ENCODE measurements around the gene TBKBP1. TPM values are rescaled to one million over a fixed set of nuclear protein-coding genes. Genes with fewer than 3 reads are reported as not detected.

Gene TBKBP1
- total and polyA plus RNA-seq, 9 of the 15 experiments (the other 6 are each of a cell fraction or from before 2014, with no cell fraction given), result 0.03 to 15.6 (median 6.8) TPM

DNA sequence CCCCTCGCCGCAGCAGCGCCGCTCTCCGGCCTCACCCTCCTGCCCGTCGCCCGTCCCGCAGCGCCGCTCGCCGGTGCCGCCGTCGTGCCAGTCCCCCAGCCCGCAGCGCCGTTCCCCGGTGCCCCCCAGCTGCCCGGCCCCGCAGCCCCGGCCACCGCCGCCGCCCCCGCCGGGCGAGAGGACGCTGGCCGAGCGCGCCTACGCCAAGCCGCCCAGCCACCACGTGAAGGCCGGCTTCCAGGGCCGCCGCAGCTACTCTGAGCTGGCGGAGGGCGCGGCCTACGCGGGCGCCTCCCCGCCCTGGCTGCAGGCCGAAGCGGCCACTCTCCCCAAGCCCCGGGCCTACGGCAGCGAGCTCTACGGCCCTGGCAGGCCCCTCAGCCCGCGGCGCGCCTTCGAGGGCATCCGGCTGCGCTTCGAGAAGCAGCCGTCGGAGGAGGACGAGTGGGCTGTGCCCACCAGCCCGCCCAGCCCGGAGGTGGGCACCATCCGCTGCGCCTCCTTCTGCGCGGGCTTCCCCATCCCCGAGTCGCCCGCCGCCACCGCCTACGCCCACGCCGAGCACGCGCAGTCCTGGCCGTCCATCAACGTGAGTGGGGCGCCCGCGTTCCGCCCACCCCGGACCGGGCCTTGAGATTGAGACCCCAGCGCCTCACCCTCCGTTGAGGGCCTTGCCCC is 15.0 kb downstream of the TBKBP1 start:
- ATAC-seq, result no peak
- H3K4me3 ChIP-seq, result no peak overlapping the region
- no peak overlapping the region for H3K9ac ChIP-seq (ENCODE audit: insufficient read depth in 1 of 2, low read depth in 2 of 2, low read length in 2 of 2)
- FAIRE-seq, result no peak
- ChIA-PET POLR2A (no interaction called here), CTCF (ENCODE audit: low intra/inter-chr PET ratio) (no interaction called here)
- no peak overlapping the region for H2AFZ ChIP-seq (ENCODE audit: low read depth, low read length)
- no TSS peak for BruUV-seq (replicated peaks)
- H4K20me1 ChIP-seq (replicated peaks; ENCODE audit: control insufficient read depth, insufficient read depth, low read length), result no peaks in the 10 kb centered on the region; the same call in 1 of the 2 replicates
- WGBS (ENCODE audit: insufficient coverage, low coverage, missing lambda C conversion rate), result 93% methylated on average over 22 of the region's 89 CpGs
- in situ Hi-C loops (cut with MboI) (no loop called here), intact Hi-C loops (cut with micrococcal nuclease) (no loop called here)
- DNase-seq (ENCODE audit: extremely low read depth in 1 of 4, low spot score in 3 of 4), result no peak
- TF ChIP-seq, protein P1, sequence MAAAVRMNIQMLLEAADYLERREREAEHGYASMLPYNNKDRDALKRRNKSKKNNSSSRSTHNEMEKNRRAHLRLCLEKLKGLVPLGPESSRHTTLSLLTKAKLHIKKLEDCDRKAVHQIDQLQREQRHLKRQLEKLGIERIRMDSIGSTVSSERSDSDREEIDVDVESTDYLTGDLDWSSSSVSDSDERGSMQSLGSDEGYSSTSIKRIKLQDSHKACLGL (CRISPR knock-in tag; IDR thresholded peaks at IDR 0.05; ENCODE audit: borderline replicate concordance, poor library complexity, severe bottlenecking), result no peak
- TF ChIP-seq ZNF764 (CRISPR knock-in tag; IDR thresholded peaks at IDR 0.05; ENCODE audit: low read depth) (no peak), MXI1 (IDR thresholded peaks at IDR 0.05; ENCODE audit: low read depth, low read length) (no peak), IFI16 (CRISPR knock-in tag; IDR thresholded peaks at IDR 0.05) (no peak), ZKSCAN1 (IDR thresholded peaks at IDR 0.05; ENCODE audit: low read depth, low read length) (no peak), ZSCAN32 (CRISPR knock-in tag; IDR thresholded peaks at IDR 0.05) (no peak), ZNF75A (CRISPR knock-in tag; IDR thresholded peaks at IDR 0.05) (no peak), HNRNPL (IDR thresholded peaks at IDR 0.05; ENCODE audit: low read depth, low read length) (peak; percentile 71; the same call in 1 of the 2 replicates)
- TF ChIP-seq, protein P2, sequence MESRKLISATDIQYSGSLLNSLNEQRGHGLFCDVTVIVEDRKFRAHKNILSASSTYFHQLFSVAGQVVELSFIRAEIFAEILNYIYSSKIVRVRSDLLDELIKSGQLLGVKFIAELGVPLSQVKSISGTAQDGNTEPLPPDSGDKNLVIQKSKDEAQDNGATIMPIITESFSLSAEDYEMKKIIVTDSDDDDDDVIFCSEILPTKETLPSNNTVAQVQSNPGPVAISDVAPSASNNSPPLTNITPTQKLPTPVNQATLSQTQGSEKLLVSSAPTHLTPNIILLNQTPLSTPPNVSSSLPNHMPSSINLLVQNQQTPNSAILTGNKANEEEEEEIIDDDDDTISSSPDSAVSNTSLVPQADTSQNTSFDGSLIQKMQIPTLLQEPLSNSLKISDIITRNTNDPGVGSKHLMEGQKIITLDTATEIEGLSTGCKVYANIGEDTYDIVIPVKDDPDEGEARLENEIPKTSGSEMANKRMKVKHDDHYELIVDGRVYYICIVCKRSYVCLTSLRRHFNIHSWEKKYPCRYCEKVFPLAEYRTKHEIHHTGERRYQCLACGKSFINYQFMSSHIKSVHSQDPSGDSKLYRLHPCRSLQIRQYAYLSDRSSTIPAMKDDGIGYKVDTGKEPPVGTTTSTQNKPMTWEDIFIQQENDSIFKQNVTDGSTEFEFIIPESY (CRISPR knock-in tag; IDR thresholded peaks at IDR 0.05), result peak; percentile 83
- TF ChIP-seq, protein P3, sequence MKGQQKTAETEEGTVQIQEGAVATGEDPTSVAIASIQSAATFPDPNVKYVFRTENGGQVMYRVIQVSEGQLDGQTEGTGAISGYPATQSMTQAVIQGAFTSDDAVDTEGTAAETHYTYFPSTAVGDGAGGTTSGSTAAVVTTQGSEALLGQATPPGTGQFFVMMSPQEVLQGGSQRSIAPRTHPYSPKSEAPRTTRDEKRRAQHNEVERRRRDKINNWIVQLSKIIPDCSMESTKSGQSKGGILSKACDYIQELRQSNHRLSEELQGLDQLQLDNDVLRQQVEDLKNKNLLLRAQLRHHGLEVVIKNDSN (CRISPR knock-in tag; IDR thresholded peaks at IDR 0.05), result no peak
- TF ChIP-seq, protein P4, sequence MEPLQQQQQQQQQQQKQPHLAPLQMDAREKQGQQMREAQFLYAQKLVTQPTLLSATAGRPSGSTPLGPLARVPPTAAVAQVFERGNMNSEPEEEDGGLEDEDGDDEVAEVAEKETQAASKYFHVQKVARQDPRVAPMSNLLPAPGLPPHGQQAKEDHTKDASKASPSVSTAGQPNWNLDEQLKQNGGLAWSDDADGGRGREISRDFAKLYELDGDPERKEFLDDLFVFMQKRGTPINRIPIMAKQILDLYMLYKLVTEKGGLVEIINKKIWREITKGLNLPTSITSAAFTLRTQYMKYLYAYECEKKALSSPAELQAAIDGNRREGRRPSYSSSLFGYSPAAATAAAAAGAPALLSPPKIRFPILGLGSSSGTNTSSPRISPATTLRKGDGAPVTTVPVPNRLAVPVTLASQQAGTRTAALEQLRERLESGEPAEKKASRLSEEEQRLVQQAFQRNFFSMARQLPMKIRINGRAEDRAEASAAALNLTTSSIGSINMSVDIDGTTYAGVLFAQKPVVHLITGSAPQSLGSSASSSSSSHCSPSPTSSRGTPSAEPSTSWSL (CRISPR knock-in tag; IDR thresholded peaks at IDR 0.05; ENCODE audit: borderline replicate concordance), result no peak
- H3K4me2 ChIP-seq (ENCODE audit: insufficient read depth, low read length), result no peak overlapping the region
- H3K9me3 ChIP-seq (replicated peaks; ENCODE audit: control insufficient read depth, insufficient read depth, low read depth, low read length), result no peaks in the 10 kb centered on the region
- H3K4me1 ChIP-seq (replicated peaks in 1 of 2; ENCODE audit: control insufficient read depth in 2 of 2, insufficient read depth in 2 of 2, low read length in 2 of 2), result peaks cover 21 to 54% of the 10 kb centered on the region in 2 experiments
- peaks cover 11% of the 10 kb centered on the region; the same call in 1 of the 3 replicates for H3K36me3 ChIP-seq (ENCODE audit: control insufficient read depth, insufficient read depth, low read length)
- H3K27me3 ChIP-seq (ENCODE audit: control insufficient read depth in 2 of 2, insufficient read depth in 2 of 2, low read length in 2 of 2), result peaks cover 8 to 16% of the 10 kb centered on the region in 2 experiments; a peak in 4 of 5 replicates
- no peaks in the 10 kb centered on the region for H3K79me2 ChIP-seq (ENCODE audit: control insufficient read depth, insufficient read depth, low read length)
- H3K9me1 ChIP-seq (ENCODE audit: control insufficient read depth, insufficient read depth, low read length), result peaks cover 8% of the 10 kb centered on the region
- H3K27ac ChIP-seq (ENCODE audit: extremely low read depth, low read depth, low read length), result no peak overlapping the region
